GM21529 (cell line): ENCODE measurements around the gene CLIC5.

Experiments used
- ATAC-seq: cut with Tn5 transposase; IDR thresholded peaks from one replicate; pipeline ENCODE4 v1.9.1; 2021; ENCODE audit not compliant: unreplicated experiment

Gene CLIC5

GRCh38 chr6:45855642-45856394 lies 159.8 kb downstream of the CLIC5 start:
- no peak for ATAC-seq

GRCh38 chr6:45854149-45854742 lies 161.4 kb downstream of the CLIC5 start:
- no peak for ATAC-seq

GRCh38 chr6:45851034-45851400 lies 164.6 kb downstream of the CLIC5 start:
- no peak for ATAC-seq

- no peak for ATAC-seq
Measured at GRCh38 chr6:45850378-45851033, 165.2 kb downstream of the CLIC5 start.

- ATAC-seq, result no peak
Measured at GRCh38 chr6:45845567-45845966, 170.1 kb downstream of the CLIC5 start.

GRCh38 chr6:45844986-45845385 lies 170.7 kb downstream of the CLIC5 start:
- ATAC-seq, result no peak

- no peak for ATAC-seq
Measured at GRCh38 chr6:45843848-45844521, 171.7 kb downstream of the CLIC5 start.

GRCh38 chr6:45841062-45841461 lies 174.6 kb downstream of the CLIC5 start:
- ATAC-seq, result no peak

- ATAC-seq, result no peak
Measured at GRCh38 chr6:45838996-45839395, 176.7 kb downstream of the CLIC5 start.

GRCh38 chr6:45838451-45838850 lies 177.2 kb downstream of the CLIC5 start:
- no peak for ATAC-seq

- no peak for ATAC-seq
Measured at GRCh38 chr6:45837541-45838200, 178.0 kb downstream of the CLIC5 start.

- no peak for ATAC-seq
Measured at GRCh38 chr6:45836984-45837383, 178.7 kb downstream of the CLIC5 start.

- no peak for ATAC-seq
Measured at GRCh38 chr6:45836438-45836824, 179.2 kb downstream of the CLIC5 start.

GRCh38 chr6:45835721-45836437 lies 179.8 kb downstream of the CLIC5 start:
- no peak for ATAC-seq

GRCh38 chr6:45832063-45832462 lies 183.6 kb downstream of the CLIC5 start:
- no peak for ATAC-seq
